Endodermal cell (in vitro differentiated cells): ENCODE results near the gene FCHSD1. TPM values are rescaled to one million over a fixed set of nuclear protein-coding genes. Genes with fewer than 3 reads are reported as not detected.

Experiments used
- DNase-seq: peaks from one replicate; pipeline ENCODE4 v3.0.0-alpha.2; 2017
- H3K27ac ChIP-seq: 2 replicates; pipeline ENCODE4 v1.5.1; 2013; ENCODE audit warnings: mild to moderate bottlenecking, low read depth, low read length, moderate library complexity
- H3K27me3 ChIP-seq: 2 replicates; pipeline ENCODE4 v1.6.1; 2013; ENCODE audit warnings: mild to moderate bottlenecking, low read length, moderate library complexity; ENCODE audit not compliant: insufficient read depth, control insufficient read depth, poor library complexity, severe bottlenecking
- H3K36me3 ChIP-seq: 2 replicates; pipeline ENCODE4 v1.7.0; 2013; ENCODE audit warnings: mild to moderate bottlenecking, low read length, moderate library complexity; ENCODE audit not compliant: control insufficient read depth, insufficient read depth
- H3K4me1 ChIP-seq: one replicate; pipeline ENCODE4 v1.7.0; 2013; ENCODE audit warnings: low read length; ENCODE audit not compliant: control insufficient read depth, insufficient read depth
- H3K4me3 ChIP-seq: 2 replicates; pipeline ENCODE4 v1.5.1; 2013; ENCODE audit warnings: mild to moderate bottlenecking, low read length, moderate library complexity
- H3K9ac ChIP-seq: 2 replicates; pipeline ENCODE4 v1.6.1; 2013; ENCODE audit warnings: mild to moderate bottlenecking, low read length, moderate library complexity; ENCODE audit not compliant: poor library complexity, severe bottlenecking; ENCODE audit errors: extremely low read depth
- H3K9me3 ChIP-seq: 2 replicates; pipeline ENCODE4 v1.6.1; 2013; ENCODE audit warnings: mild to moderate bottlenecking, low read length, moderate library complexity; ENCODE audit not compliant: control insufficient read depth
- H3K27ac Mint-ChIP-seq: 2 replicates; pipeline ENCODE4 v1.8.0; 2020; ENCODE audit warnings: mixed read lengths
- H3K27me3 Mint-ChIP-seq: 2 replicates; pipeline ENCODE4 v1.8.0; 2021; ENCODE audit warnings: mild to moderate bottlenecking, mixed read lengths; ENCODE audit not compliant: insufficient read depth
- H3K36me3 Mint-ChIP-seq: 2 replicates; pipeline ENCODE4 v1.8.0; 2020; ENCODE audit warnings: low read depth, mixed read lengths
- H3K4me1 Mint-ChIP-seq: 2 replicates; pipeline ENCODE4 v1.8.0; 2020; ENCODE audit warnings: mixed read lengths
- H3K4me3 Mint-ChIP-seq: 2 replicates; pipeline ENCODE4 v1.8.0; 2020; ENCODE audit warnings: mild to moderate bottlenecking, moderate library complexity, mixed read lengths
- H3K9me3 Mint-ChIP-seq: 2 replicates; pipeline ENCODE4 v1.8.0; 2020; ENCODE audit warnings: mild to moderate bottlenecking, mixed read lengths
- CTCF ChIP-seq: fragments of 200-600 bp; sonication (generic); conservative IDR thresholded peaks from 2 replicates; pipeline ENCODE4 v1.5.0; 2021; ENCODE audit warnings: antibody characterized with exemption, mild to moderate bottlenecking
- WGBS, 2 experiments: methylation state at CpG; one replicate each; pipeline versions ENCODE4 v1.1.5 to v1.1.7; 2013; ENCODE audit warnings: missing lambda C conversion rate in 2 of 2, mixed read lengths in 1 of 2; ENCODE audit not compliant: insufficient coverage in 1 of 2, insufficient read length in 1 of 2; 5-methylcytosine and 5-hydroxymethylcytosine counted together
- total RNA-seq, 2 donors: library from RNA; stranded (reverse); fragmentation: NEBNext Ultra II Directional in 1 of 2; extraction: Animal tissue kit (Norgen Biotek cat#: 25700) in 1 of 2; gene quantifications; 2 replicates in 1 of 2; 3 replicates in 1 of 2; pipeline ENCODE4 v1.2.1, GENCODE V29; 2021

The FCHSD1 gene
- total RNA-seq, 2 donors from 2014 or later: 34.8 to 41.7 TPM

GRCh38 chr5:141635646-141636045 lies 15.6 kb downstream of the FCHSD1 start:
- Mint-ChIP-seq H3K9me3 (no peaks in the 10 kb centered on the region), H3K27ac (no peak overlapping the region), H3K4me3 (peak overlapping the region; percentile 91), H3K36me3 (peaks cover 2% of the 10 kb centered on the region), H3K4me1 (peaks cover 15% of the 10 kb centered on the region), H3K27me3 (peaks cover 6% of the 10 kb centered on the region)
- peak overlapping the region; percentile 82 for H3K9ac ChIP-seq
- peaks cover 12% of the 10 kb centered on the region for H3K27me3 ChIP-seq
- H3K9me3 ChIP-seq: no peaks in the 10 kb centered on the region
- H3K27ac ChIP-seq: no peak overlapping the region
- H3K4me1 ChIP-seq: no peaks in the 10 kb centered on the region
- H3K36me3 ChIP-seq: peaks cover 32% of the 10 kb centered on the region
- WGBS, 2 experiments: 82% methylated on average over 6 of the region's 7 CpGs; no CpG with 5 or more reads in 1 of the 2 experiments
- H3K4me3 ChIP-seq: peak overlapping the region; percentile 96
- TF ChIP-seq CTCF: no peak
- DNase-seq: no peak

DNA sequence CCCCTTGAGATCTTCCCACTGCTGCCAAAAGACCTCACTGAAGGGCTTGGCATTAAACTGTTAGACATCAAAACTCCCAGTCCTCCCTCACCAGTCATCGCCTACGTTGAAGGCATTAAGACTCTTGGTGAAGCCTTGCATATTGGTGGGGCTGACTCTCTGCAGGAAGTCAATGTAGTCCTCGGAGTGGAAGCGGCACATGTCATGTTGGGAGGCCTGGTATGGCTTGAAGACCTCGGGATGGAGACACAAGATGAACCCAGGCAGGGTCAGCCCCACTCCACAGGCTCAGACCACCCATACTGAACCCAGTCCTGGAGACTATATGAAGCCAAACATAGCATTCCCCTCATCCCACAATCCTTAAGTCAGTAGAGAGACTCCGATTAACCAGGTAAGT lies 16.5 kb downstream of the FCHSD1 start:
- H3K4me1 ChIP-seq: no peaks in the 10 kb centered on the region
- H3K4me3 ChIP-seq: peak overlapping the region; percentile 96
- 90 to 93% methylated on average over 4 to 6 of the region's 6 CpGs for WGBS, 2 experiments
- no peak for TF ChIP-seq CTCF
- Mint-ChIP-seq H3K27ac (no peak overlapping the region), H3K27me3 (peaks cover 6% of the 10 kb centered on the region), H3K36me3 (peaks cover 6% of the 10 kb centered on the region), H3K9me3 (no peaks in the 10 kb centered on the region), H3K4me3 (peak overlapping the region; percentile 91), H3K4me1 (peaks cover 15% of the 10 kb centered on the region)
- H3K9me3 ChIP-seq: no peaks in the 10 kb centered on the region
- H3K9ac ChIP-seq: no peak overlapping the region
- H3K27ac ChIP-seq: no peak overlapping the region
- H3K27me3 ChIP-seq: peaks cover 12% of the 10 kb centered on the region
- DNase-seq: no peak
- H3K36me3 ChIP-seq: peaks cover 37% of the 10 kb centered on the region

GRCh38 chr5:141633871-141634561 lies 17.2 kb downstream of the FCHSD1 start:
- no peak for TF ChIP-seq CTCF
- Histone ChIP-seq H3K9ac (no peak overlapping the region), H3K4me3 (no peak overlapping the region), H3K27me3 (peaks cover 12% of the 10 kb centered on the region), H3K9me3 (no peaks in the 10 kb centered on the region), H3K36me3 (peaks cover 41% of the 10 kb centered on the region), H3K4me1 (no peaks in the 10 kb centered on the region), H3K27ac (no peak overlapping the region)
- peaks cover 15% of the 10 kb centered on the region for H3K4me1 Mint-ChIP-seq
- H3K27me3 Mint-ChIP-seq: peaks cover 6% of the 10 kb centered on the region
- peaks cover 12% of the 10 kb centered on the region for H3K36me3 Mint-ChIP-seq
- WGBS, 2 experiments: 95 to 98% methylated on average over 4 to 5 of the region's 5 CpGs
- H3K27ac Mint-ChIP-seq: no peak overlapping the region
- H3K9me3 Mint-ChIP-seq: no peaks in the 10 kb centered on the region
- H3K4me3 Mint-ChIP-seq: no peak overlapping the region
- no peak for DNase-seq
